Mesendoderm (in vitro differentiated cells): ENCODE data around the gene PRMT6.
"Not testable (repeated sequence)": the region's sequence is repeated elsewhere in the genome, so short reads cannot be mapped to it uniquely, and the experiment has no call there.

Experiments
- DNase-seq: peaks from one replicate; pipeline ENCODE4 v3.0.0; 2013
- H2AK5ac ChIP-seq: 2 replicates; pipeline ENCODE4 v1.6.1; 2013; ENCODE audit warnings: low read length, inconsistent platforms
- H2BK120ac ChIP-seq: 2 replicates; pipeline ENCODE4 v1.6.1; 2013; ENCODE audit warnings: low read depth, mild to moderate bottlenecking, low read length, moderate library complexity, mixed read lengths
- H2BK15ac ChIP-seq: replicated peaks from 2 replicates; pipeline ENCODE4 v1.6.1; 2013; ENCODE audit warnings: low read depth, mild to moderate bottlenecking, moderate library complexity
- H2BK5ac ChIP-seq: 2 replicates; pipeline ENCODE4 v1.6.1; 2013; ENCODE audit warnings: low read length, inconsistent platforms
- H3K18ac ChIP-seq: 2 replicates; pipeline ENCODE4 v1.6.1; 2013; ENCODE audit warnings: mild to moderate bottlenecking, low read length, mixed read lengths
- H3K23ac ChIP-seq: one replicate; pipeline ENCODE4 v1.6.1; 2013; ENCODE audit warnings: low read length
- H3K27ac ChIP-seq: 2 replicates; pipeline ENCODE4 v1.5.1; 2013; ENCODE audit warnings: low read depth, mild to moderate bottlenecking, inconsistent platforms, low read length, moderate library complexity
- H3K27me3 ChIP-seq: 2 replicates; pipeline ENCODE4 v1.6.1; 2013; ENCODE audit warnings: low read length, control low read depth, mild to moderate bottlenecking, inconsistent platforms; ENCODE audit not compliant: insufficient read depth, poor library complexity
- H3K36me3 ChIP-seq: 2 replicates; pipeline ENCODE4 v1.6.1; 2013; ENCODE audit warnings: low read length, inconsistent platforms; ENCODE audit not compliant: control insufficient read depth, insufficient read depth
- H3K4ac ChIP-seq: one replicate; pipeline ENCODE4 v1.6.1; 2013; ENCODE audit warnings: low read depth, mild to moderate bottlenecking, low read length, moderate library complexity
- H3K4me1 ChIP-seq: 2 replicates; pipeline ENCODE4 v1.6.1; 2013; ENCODE audit warnings: low read depth, low read length, inconsistent platforms; ENCODE audit not compliant: control insufficient read depth
- H3K4me2 ChIP-seq: 2 replicates; pipeline ENCODE4 v1.6.1; 2013; ENCODE audit warnings: low read length
- H3K4me3 ChIP-seq: 2 replicates; pipeline ENCODE4 v1.5.1; 2013; ENCODE audit warnings: mild to moderate bottlenecking, low read length
- H3K56ac ChIP-seq: one replicate; pipeline ENCODE4 v1.6.1; 2013; ENCODE audit warnings: low read length
- H3K79me1 ChIP-seq: 2 replicates; pipeline ENCODE4 v1.6.1; 2013; ENCODE audit warnings: low read length, inconsistent platforms
- H3K79me2 ChIP-seq: 2 replicates; pipeline ENCODE4 v1.6.1; 2013; ENCODE audit warnings: mild to moderate bottlenecking, low read length; ENCODE audit not compliant: control insufficient read depth, insufficient read depth
- H3K9ac ChIP-seq: 2 replicates; pipeline ENCODE4 v1.6.1; 2013; ENCODE audit warnings: low read length, inconsistent platforms
- H4K5ac ChIP-seq: one replicate; pipeline ENCODE4 v1.6.1; 2013; ENCODE audit warnings: low read length
- H4K8ac ChIP-seq: one replicate; pipeline ENCODE4 v1.6.1; 2013; ENCODE audit warnings: low read depth, mild to moderate bottlenecking, control low read depth, low read length, moderate library complexity
- WGBS: extraction: QIAGEN DNeasy Blood & Tissue Kit; methylation state at CpG from one replicate; pipeline ENCODE4 v1.1.7; 2013; ENCODE audit warnings: low lambda C conversion rate, missing lambda C conversion rate; ENCODE audit not compliant: insufficient coverage; ENCODE audit errors: extremely low coverage; 5-methylcytosine and 5-hydroxymethylcytosine counted together

The PRMT6 gene

DNA sequence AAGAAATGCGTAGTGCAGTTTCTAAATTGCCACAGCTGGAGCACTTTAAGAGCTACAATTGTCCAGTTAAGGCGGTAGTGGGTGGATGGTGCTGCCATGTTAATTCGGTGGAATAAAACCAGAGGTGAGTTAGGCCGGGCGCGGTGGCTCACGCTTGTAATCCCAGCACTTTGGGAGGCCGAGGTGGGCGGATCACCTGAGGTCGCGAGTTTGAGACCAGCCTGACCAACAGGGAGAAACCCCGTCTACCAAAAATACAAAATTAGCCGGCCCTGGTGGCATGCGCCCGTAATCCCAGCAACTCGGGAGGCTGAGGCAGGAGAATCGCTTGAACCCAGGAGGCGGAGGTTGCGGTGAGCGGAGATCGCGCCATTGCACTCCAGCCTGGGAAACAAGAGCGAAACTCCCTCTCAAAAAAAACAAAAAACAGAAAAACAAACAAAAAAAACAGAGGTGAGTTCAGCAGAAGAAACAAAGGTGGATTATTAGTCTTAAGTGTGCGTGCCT, 502 bp upstream of the PRMT6 start:
- no CpG with 5 or more reads among the region's 24 CpGs for WGBS
- not testable (repeated sequence) for H2BK5ac ChIP-seq, H3K4me3 ChIP-seq, H2BK120ac ChIP-seq, H2AK5ac ChIP-seq, H3K36me3 ChIP-seq, H3K23ac ChIP-seq, H3K27me3 ChIP-seq, H3K4me1 ChIP-seq, H4K5ac ChIP-seq, H3K18ac ChIP-seq, DNase-seq, H3K79me1 ChIP-seq, H2BK15ac ChIP-seq, H3K27ac ChIP-seq
- Histone ChIP-seq H4K8ac (peak overlapping the region; percentile 95), H3K79me2 (peaks cover 14% of the 10 kb centered on the region), H3K4ac (peak overlapping the region; percentile 20), H3K56ac (peak overlapping the region; percentile 80), H3K9ac (peak overlapping the region; percentile 58), H3K4me2 (peak overlapping the region; percentile 16)

DNA sequence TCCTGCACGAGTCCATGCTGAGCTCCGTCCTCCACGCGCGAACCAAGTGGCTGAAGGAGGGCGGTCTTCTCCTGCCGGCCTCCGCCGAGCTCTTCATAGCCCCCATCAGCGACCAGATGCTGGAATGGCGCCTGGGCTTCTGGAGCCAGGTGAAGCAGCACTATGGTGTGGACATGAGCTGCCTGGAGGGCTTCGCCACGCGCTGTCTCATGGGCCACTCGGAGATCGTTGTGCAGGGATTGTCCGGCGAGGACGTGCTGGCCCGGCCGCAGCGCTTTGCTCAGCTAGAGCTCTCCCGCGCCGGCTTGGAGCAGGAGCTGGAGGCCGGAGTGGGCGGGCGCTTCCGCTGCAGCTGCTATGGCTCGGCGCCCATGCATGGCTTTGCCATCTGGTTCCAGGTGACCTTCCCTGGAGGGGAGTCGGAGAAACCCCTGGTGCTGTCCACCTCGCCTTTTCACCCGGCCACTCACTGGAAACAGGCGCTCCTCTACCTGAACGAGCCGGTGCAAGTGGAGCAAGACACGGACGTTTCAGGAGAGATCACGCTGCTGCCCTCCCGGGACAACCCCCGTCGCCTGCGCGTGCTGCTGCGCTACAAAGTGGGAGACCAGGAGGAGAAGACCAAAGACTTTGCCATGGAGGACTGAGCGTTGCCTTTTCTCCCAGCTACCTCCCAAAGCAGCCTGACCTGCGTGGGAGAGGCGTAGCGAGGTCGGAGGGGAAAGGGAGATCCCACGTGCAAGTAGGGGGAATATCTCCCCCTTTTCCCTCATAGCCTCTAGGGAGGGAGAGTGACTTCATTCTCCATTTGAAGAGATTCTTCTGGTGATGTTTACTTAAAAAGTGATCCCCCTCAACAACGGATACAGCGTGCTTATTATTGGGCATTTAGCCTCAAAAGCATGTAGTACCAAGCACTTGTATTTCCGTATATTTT, 991 bp downstream of the PRMT6 start:
- H3K9ac ChIP-seq, result peak overlapping the region; percentile 98
- H3K79me1 ChIP-seq, result peaks cover 6% of the 10 kb centered on the region
- H3K36me3 ChIP-seq, result no peaks in the 10 kb centered on the region
- peak; percentile 70 for DNase-seq
- H3K23ac ChIP-seq, result peak overlapping the region; percentile 84
- H3K4ac ChIP-seq, result peak overlapping the region; percentile 39
- no CpG with 5 or more reads among the region's 55 CpGs for WGBS
- peak overlapping the region; percentile 25 for H2AK5ac ChIP-seq
- no peak overlapping the region for H2BK120ac ChIP-seq
- H2BK5ac ChIP-seq, result peak overlapping the region; percentile 47
- H3K56ac ChIP-seq, result peak overlapping the region; percentile 93
- peak overlapping the region; percentile 51 for H3K27ac ChIP-seq
- no peaks in the 10 kb centered on the region for H3K27me3 ChIP-seq
- H4K8ac ChIP-seq, result no peak overlapping the region
- peak overlapping the region; percentile 13 for H3K18ac ChIP-seq
- H3K4me1 ChIP-seq, result no peaks in the 10 kb centered on the region
- H2BK15ac ChIP-seq, result no peak overlapping the region
- no peak overlapping the region for H4K5ac ChIP-seq
- H3K79me2 ChIP-seq, result peaks cover 14% of the 10 kb centered on the region
- H3K4me2 ChIP-seq, result peak overlapping the region; percentile 82
- H3K4me3 ChIP-seq, result peak overlapping the region; percentile 97

DNA sequence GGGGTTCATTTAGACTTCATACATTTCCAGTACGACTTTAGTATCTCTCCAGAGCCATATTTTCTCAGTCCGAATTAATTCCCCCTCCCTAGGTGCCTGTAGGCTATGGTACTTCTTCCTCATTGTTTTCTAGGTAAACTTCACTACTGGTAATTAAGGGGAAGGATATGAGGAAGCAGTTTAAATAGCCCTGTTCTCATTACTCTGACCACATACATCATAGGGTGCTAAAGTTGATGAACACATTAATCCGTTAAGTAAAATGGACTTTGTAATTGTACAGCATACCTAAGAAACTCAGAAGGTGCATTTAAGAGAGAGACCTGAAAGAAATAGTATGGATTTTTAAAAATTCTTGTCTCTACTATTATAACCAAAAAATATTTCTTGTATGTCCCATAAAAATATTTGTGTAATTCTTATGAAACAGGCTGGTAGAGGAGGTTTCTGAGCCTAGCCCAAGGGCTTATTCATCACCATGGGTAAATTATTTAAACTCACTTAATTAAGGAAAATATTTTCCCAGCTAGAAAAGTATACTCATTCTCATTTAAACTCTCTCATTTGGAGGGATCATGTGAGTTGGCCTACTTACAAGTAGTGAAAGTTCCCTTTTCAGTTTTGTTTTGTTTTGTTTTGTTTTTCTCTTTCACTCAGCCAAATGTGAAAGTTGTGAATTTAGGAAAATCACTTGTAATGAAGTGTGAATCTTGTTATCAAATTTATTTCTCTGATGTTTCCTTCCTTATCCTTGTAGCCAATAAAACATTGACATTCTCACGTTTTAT, 2.0 kb downstream of the PRMT6 start:
- Histone ChIP-seq H3K4ac (no peak overlapping the region), H3K4me1 (no peaks in the 10 kb centered on the region), H2BK120ac (no peak overlapping the region), H3K23ac (no peak overlapping the region), H2BK15ac (no peak overlapping the region), H3K18ac (no peak overlapping the region), H3K79me2 (peaks cover 14% of the 10 kb centered on the region), H3K36me3 (no peaks in the 10 kb centered on the region), H3K56ac (peak overlapping the region; percentile 93), H4K8ac (no peak overlapping the region), H2BK5ac (no peak overlapping the region), H2AK5ac (no peak overlapping the region), H4K5ac (no peak overlapping the region), H3K79me1 (peaks cover 6% of the 10 kb centered on the region), H3K4me2 (peak overlapping the region; percentile 82), H3K9ac (peak overlapping the region; percentile 98), H3K27me3 (no peaks in the 10 kb centered on the region), H3K27ac (no peak overlapping the region), H3K4me3 (no peak overlapping the region)
- DNase-seq, result peak; percentile 5
- WGBS, result no CpG with 5 or more reads among the region's 4 CpGs

GRCh38 chr1:107061886-107062285, 5.4 kb downstream of the PRMT6 start:
- no peak overlapping the region for H3K56ac ChIP-seq
- H3K4me1 ChIP-seq, result no peaks in the 10 kb centered on the region
- no peak overlapping the region for H3K9ac ChIP-seq
- DNase-seq, result no peak
- H3K4me2 ChIP-seq, result no peak overlapping the region
- peaks cover 6% of the 10 kb centered on the region for H3K79me1 ChIP-seq
- H3K18ac ChIP-seq, result no peak overlapping the region
- H2BK5ac ChIP-seq, result no peak overlapping the region
- no peak overlapping the region for H3K23ac ChIP-seq
- no peak overlapping the region for H3K4me3 ChIP-seq
- H4K5ac ChIP-seq, result no peak overlapping the region
- H3K36me3 ChIP-seq, result no peaks in the 10 kb centered on the region
- peaks cover 13% of the 10 kb centered on the region for H3K79me2 ChIP-seq
- WGBS, result no CpG with 5 or more reads among the region's 3 CpGs
- H4K8ac ChIP-seq, result no peak overlapping the region
- H2BK120ac ChIP-seq, result no peak overlapping the region
- no peak overlapping the region for H3K27ac ChIP-seq
- no peak overlapping the region for H3K4ac ChIP-seq
- H2BK15ac ChIP-seq, result no peak overlapping the region
- H2AK5ac ChIP-seq, result no peak overlapping the region
- H3K27me3 ChIP-seq, result no peaks in the 10 kb centered on the region

GRCh38 chr1:107073493-107073892, 17.0 kb downstream of the PRMT6 start:
- H3K23ac ChIP-seq, result no peak overlapping the region
- no peak overlapping the region for H4K5ac ChIP-seq
- no CpG with 5 or more reads among the region's 4 CpGs for WGBS
- no peak overlapping the region for H2BK5ac ChIP-seq
- H3K18ac ChIP-seq, result no peak overlapping the region
- H3K4me1 ChIP-seq, result no peaks in the 10 kb centered on the region
- no peak overlapping the region for H2AK5ac ChIP-seq
- no peak overlapping the region for H3K4me2 ChIP-seq
- no peaks in the 10 kb centered on the region for H3K79me2 ChIP-seq
- H2BK15ac ChIP-seq, result no peak overlapping the region
- no peak overlapping the region for H3K27ac ChIP-seq
- H3K36me3 ChIP-seq, result no peaks in the 10 kb centered on the region
- H2BK120ac ChIP-seq, result no peak overlapping the region
- H3K4ac ChIP-seq, result no peak overlapping the region
- H3K56ac ChIP-seq, result no peak overlapping the region
- no peak for DNase-seq
- H3K79me1 ChIP-seq, result no peaks in the 10 kb centered on the region
- H3K9ac ChIP-seq, result no peak overlapping the region
- H3K4me3 ChIP-seq, result no peak overlapping the region
- H4K8ac ChIP-seq, result no peak overlapping the region
- no peaks in the 10 kb centered on the region for H3K27me3 ChIP-seq
